NCI-H748 treated with DMSO at 0.1 percent for 48 hours (cell line): ENCODE results near the gene FAM171A1.
"Not testable (repeated sequence)": the region's sequence is repeated elsewhere in the genome, so short reads cannot be mapped to it uniquely, and the experiment has no call there.

ENCODE experiments used
- DNase-seq: peaks from one replicate; lab custom pipeline; 2025; lab: John Stamatoyannopoulos, UW

FAM171A1 gene

GRCh38 chr10:15316871-15317464, 54.1 kb downstream of the FAM171A1 start:
- no peak for DNase-seq

GRCh38 chr10:15316145-15316544, 54.9 kb downstream of the FAM171A1 start:
- DNase-seq = no peak

GRCh38 chr10:15315286-15315685, 55.8 kb downstream of the FAM171A1 start:
- DNase-seq = no peak

GRCh38 chr10:15314482-15315045, 56.5 kb downstream of the FAM171A1 start:
- no peak for DNase-seq

GRCh38 chr10:15313843-15314242, 57.2 kb downstream of the FAM171A1 start:
- DNase-seq = no peak

GRCh38 chr10:15313047-15313446, 58.0 kb downstream of the FAM171A1 start:
- DNase-seq = no peak

- DNase-seq = no peak
Observed at GRCh38 chr10:15311569-15312280, 59.4 kb downstream of the FAM171A1 start.

GRCh38 chr10:15310776-15311568, 60.1 kb downstream of the FAM171A1 start:
- DNase-seq = no peak

- DNase-seq = no peak
Observed at GRCh38 chr10:15309221-15309620, 61.9 kb downstream of the FAM171A1 start.

- DNase-seq = no peak
Observed at GRCh38 chr10:15306735-15307280, 64.3 kb downstream of the FAM171A1 start.

GRCh38 chr10:15305634-15306033, 65.5 kb downstream of the FAM171A1 start:
- DNase-seq = no peak

GRCh38 chr10:15305161-15305560, 65.9 kb downstream of the FAM171A1 start:
- no peak for DNase-seq

GRCh38 chr10:15302188-15302956, 68.7 kb downstream of the FAM171A1 start:
- DNase-seq = not testable (repeated sequence)

- no peak for DNase-seq
Observed at GRCh38 chr10:15300697-15301096, 70.4 kb downstream of the FAM171A1 start.

GRCh38 chr10:15300145-15300544, 70.9 kb downstream of the FAM171A1 start:
- DNase-seq = no peak

GRCh38 chr10:15296701-15297100, 74.4 kb downstream of the FAM171A1 start:
- DNase-seq = no peak

GRCh38 chr10:15295537-15296325, 75.4 kb downstream of the FAM171A1 start:
- DNase-seq = no peak

GRCh38 chr10:15293862-15294842, 76.9 kb downstream of the FAM171A1 start:
- no peak for DNase-seq

GRCh38 chr10:15290671-15291070, 80.4 kb downstream of the FAM171A1 start:
- DNase-seq = no peak

- no peak for DNase-seq
Observed at GRCh38 chr10:15290150-15290549, 80.9 kb downstream of the FAM171A1 start.
